ENCODE data around the gene LDLRAD1. TPM values are rescaled to one million over a fixed set of nuclear protein-coding genes. Genes with fewer than 3 reads are reported as not detected.

Gene LDLRAD1
- total and polyA plus RNA-seq, 10 of the 15 experiments (the other 5 are each of a cell fraction or from before 2014, with no cell fraction given): not detected

- Histone ChIP-seq H3K4me2 (ENCODE audit: control insufficient read depth, insufficient read depth) (peak overlapping the region; percentile 82), H3K9ac (ENCODE audit: control insufficient read depth, insufficient read depth, low read length) (no peak overlapping the region), H3K4me3 (peak overlapping the region; percentile 39; the same call in 1 of the 2 replicates), H3K27ac (ENCODE audit: control insufficient read depth, insufficient read depth) (peak overlapping the region; percentile 50), H3K9me3 (replicated peaks; ENCODE audit: control insufficient read depth, insufficient read depth, low read length) (no peaks in the 10 kb centered on the region), H3K4me1 (ENCODE audit: control insufficient read depth, insufficient read depth, low read length) (peaks cover 18% of the 10 kb centered on the region), H3K27me3 (replicated peaks in 1 of 2; ENCODE audit: control insufficient read depth in 2 of 2, insufficient read depth in 2 of 2, low read length in 1 of 2) (no peaks in the 10 kb centered on the region), H2AFZ (ENCODE audit: control insufficient read depth, low read depth, low read length) (no peak overlapping the region), H3K36me3 (ENCODE audit: control insufficient read depth in 2 of 2, insufficient read depth in 2 of 2, low read length in 1 of 2) (peaks cover 0 to 7% of the 10 kb centered on the region in 2 experiments; a peak in 2 of 4 replicates), H4K20me1 (ENCODE audit: control insufficient read depth, insufficient read depth) (no peaks in the 10 kb centered on the region), H3K79me2 (ENCODE audit: control insufficient read depth, insufficient read depth, low read length) (peaks cover 58% of the 10 kb centered on the region)
- intact Hi-C loops (cut with micrococcal nuclease; ENCODE audit: unreplicated experiment) (no loop called here), in situ Hi-C loops (cut with MboI) (no loop called here)
- 90% methylated on average over 7 of the region's 7 CpGs for WGBS (ENCODE audit: insufficient coverage, insufficient replicate concordance, low lambda C conversion rate, missing lambda C conversion rate)
- ChIA-PET SMC1A (ENCODE audit: uncharacterized antibody, unreplicated experiment) (interaction anchor here (0.9 to 2.5 kb wide), 3 partner anchors 14 to 186 kb away, joined by 3 to 6 read pairs (median 3); no protein-coding TSS in a partner anchor), CTCF (interaction anchor here (1.2 to 1.8 kb wide), 2 partner anchors 41 to 87 kb away, joined by 3 to 5 read pairs; no protein-coding TSS in a partner anchor), RAD21 (ENCODE audit: unreplicated experiment) (interaction anchor here (1.5 to 2.9 kb wide), 3 partner anchors 35 to 168 kb away, joined by 4 to 13 read pairs (median 4); partner anchors contain the start of genes IFT25 and LRRC42), POLR2A (no interaction called here)
- DNase-seq (ENCODE audit: low read depth, low spot score) (no peak), ATAC-seq (no peak), FAIRE-seq (no peak)
- BruUV-seq (replicated peaks): no TSS peak
- TF ChIP-seq ESRRA (IDR thresholded peaks at IDR 0.05; ENCODE audit: low read length) (no peak), CEBPZ (IDR thresholded peaks at IDR 0.05; ENCODE audit: low read depth, low read length) (no peak), BCL11A (IDR thresholded peaks at IDR 0.05; ENCODE audit: low read depth, low read length) (no peak), JUNB (IDR thresholded peaks at IDR 0.05) (no peak), SMARCA5 (IDR thresholded peaks at IDR 0.05) (no peak), JUND (IDR thresholded peaks at IDR 0.05; ENCODE audit: low read depth, low read length) (no peak), KAT2A (conservative IDR thresholded peaks at IDR 0.05; ENCODE audit: control insufficient read depth, low read depth, low read length) (no peak), BHLHE40 (IDR thresholded peaks at IDR 0.05; ENCODE audit: borderline replicate concordance in 1 of 2, low read depth in 2 of 2, low read length in 1 of 2) (no peak), PAX5 (IDR thresholded peaks at IDR 0.05; ENCODE audit: borderline replicate concordance, low read depth, low read length) (no peak), SREBF2 (IDR thresholded peaks at IDR 0.05; ENCODE audit: low read length) (no peak), SUZ12 (IDR thresholded peaks at IDR 0.05; ENCODE audit: unreplicated experiment) (no peak), ETV6 (conservative IDR thresholded peaks at IDR 0.05 in 1 of 2, IDR thresholded peaks at IDR 0.05 in 1 of 2; ENCODE audit: borderline replicate concordance in 1 of 2, low read depth in 1 of 2) (no peak), CHD2 (IDR thresholded peaks at IDR 0.05; ENCODE audit: borderline replicate concordance, low read depth, low read length) (no peak), FOXK2 (IDR thresholded peaks at IDR 0.05) (no peak), ELK1 (IDR thresholded peaks at IDR 0.05; ENCODE audit: low read depth, low read length) (no peak), E2F8 (IDR thresholded peaks at IDR 0.05; ENCODE audit: low read depth, partially characterized antibody) (no peak), PAX8 (IDR thresholded peaks at IDR 0.05) (no peak)
Measured at GRCh38 chr1:54046671-54047383, 28.8 kb upstream of the LDLRAD1 start.
